GM23338 (cell line): ENCODE results near the gene PLBD1. TPM values are rescaled to one million over a fixed set of nuclear protein-coding genes. Genes with fewer than 3 reads are reported as not detected.

Experiments
- ATAC-seq: fragments of 200-7000 bp; cut with Tn5 transposase; 3 replicates; pipeline ENCODE4 v1.9.1; 2020
- DNase-seq: peaks from one replicate; pipeline ENCODE4 v3.0.0-alpha.2; 2015; ENCODE audit warnings: low spot score
- H2AFZ ChIP-seq: fragments of 200-600 bp; sonication (generic); 2 replicates; pipeline ENCODE4 v1.8.0; 2016; ENCODE audit warnings: antibody characterized with exemption, mild to moderate bottlenecking, moderate library complexity
- H3F3A ChIP-seq: fragments of 200-600 bp; sonication (generic); replicated peaks from 2 replicates; pipeline ENCODE4 v1.8.0; 2017; ENCODE audit warnings: antibody characterized with exemption, mixed run types, low read depth
- H3K27ac ChIP-seq: fragments of 200-600 bp; sonication (generic); 2 replicates; pipeline ENCODE4 v1.6.1; 2016; ENCODE audit warnings: low read depth
- H3K27me3 ChIP-seq: fragments of 200-600 bp; sonication (generic); 2 replicates; pipeline ENCODE4 v1.8.0; 2016; ENCODE audit warnings: mild to moderate bottlenecking, mixed run types, moderate library complexity; ENCODE audit not compliant: insufficient read depth
- H3K36me3 ChIP-seq: fragments of 200-600 bp; sonication (generic); 2 replicates; pipeline ENCODE4 v1.8.0; 2016; ENCODE audit warnings: mild to moderate bottlenecking; ENCODE audit not compliant: insufficient read depth
- H3K4me1 ChIP-seq: fragments of 200-600 bp; sonication (generic); 2 replicates; pipeline ENCODE4 v1.8.0; 2016; ENCODE audit warnings: mild to moderate bottlenecking, moderate library complexity; ENCODE audit not compliant: insufficient read depth
- H3K4me2 ChIP-seq: fragments of 200-600 bp; sonication (generic); 2 replicates; pipeline ENCODE4 v1.7.1; 2017; ENCODE audit warnings: mixed run types
- H3K4me3 ChIP-seq: fragments of 200-600 bp; sonication (generic); 2 replicates; pipeline ENCODE4 v1.6.1; 2016; ENCODE audit warnings: mixed run types
- H3K79me2 ChIP-seq: fragments of 200-600 bp; sonication (generic); replicated peaks from 2 replicates; pipeline ENCODE4 v1.8.0; 2017; ENCODE audit warnings: mild to moderate bottlenecking; ENCODE audit not compliant: insufficient read depth
- H3K9me2 ChIP-seq: fragments of 200-600 bp; sonication (generic); 2 replicates; pipeline ENCODE4 v1.8.0; 2017; ENCODE audit not compliant: insufficient read depth
- H4K20me1 ChIP-seq: fragments of 200-600 bp; sonication (generic); replicated peaks from 2 replicates; pipeline ENCODE4 v1.8.0; 2017; ENCODE audit warnings: mild to moderate bottlenecking; ENCODE audit not compliant: insufficient read depth
- H3K27ac Mint-ChIP-seq: 2 replicates; pipeline ENCODE4 v1.8.0; 2020; ENCODE audit warnings: inconsistent platforms, mild to moderate bottlenecking, moderate library complexity, mixed read lengths
- H3K27me3 Mint-ChIP-seq: 3 replicates; pipeline ENCODE4 v1.8.0; 2022; ENCODE audit warnings: low read depth, mild to moderate bottlenecking, moderate library complexity, mixed read lengths, inconsistent platforms; ENCODE audit not compliant: insufficient read depth, poor library complexity
- H3K36me3 Mint-ChIP-seq: 3 replicates; pipeline ENCODE4 v1.8.0; 2021; ENCODE audit warnings: low read depth, mild to moderate bottlenecking, inconsistent platforms, moderate library complexity, mixed read lengths
- H3K4me1 Mint-ChIP-seq: 3 replicates; pipeline ENCODE4 v1.8.0; 2020; ENCODE audit warnings: mild to moderate bottlenecking, inconsistent platforms, mixed read lengths
- H3K4me3 Mint-ChIP-seq: 3 replicates; pipeline ENCODE4 v1.8.0; 2021; ENCODE audit warnings: moderate library complexity, mild to moderate bottlenecking, inconsistent platforms, mixed read lengths
- H3K9me3 Mint-ChIP-seq: 3 replicates; pipeline ENCODE4 v1.8.0; 2020; ENCODE audit warnings: moderate library complexity, mild to moderate bottlenecking, inconsistent platforms, mixed read lengths
- CREB1 ChIP-seq: fragments of 250-450 bp; sonication (Bioruptor Pico); IDR thresholded peaks from 2 replicates; pipeline ENCODE4 v1.5.0; 2020; ENCODE audit warnings: low read depth, mild to moderate bottlenecking, moderate library complexity
- EZH2 ChIP-seq: fragments of 200-600 bp; sonication (generic); IDR thresholded peaks from one replicate; pipeline ENCODE4 v1.8.0; 2017; ENCODE audit warnings: antibody characterized with exemption, mild to moderate bottlenecking, low read depth; ENCODE audit not compliant: unreplicated experiment
- EZH2phosphoT487 ChIP-seq: fragments of 200-600 bp; sonication (generic); IDR thresholded peaks from one replicate; pipeline ENCODE4 v1.8.1; 2018; ENCODE audit warnings: antibody characterized with exemption; ENCODE audit not compliant: unreplicated experiment
- JUNB ChIP-seq: IDR thresholded peaks from one replicate; pipeline ENCODE4 v1.6.1; 2016; ENCODE audit warnings: antibody characterized with exemption; ENCODE audit not compliant: unreplicated experiment
- NANOG ChIP-seq: IDR thresholded peaks from 2 replicates; pipeline ENCODE4 v1.6.1; 2016; ENCODE audit warnings: antibody characterized with exemption, borderline replicate concordance
- POLR2AphosphoS5 ChIP-seq: IDR thresholded peaks from 2 replicates; pipeline ENCODE4 v1.6.1; 2016; ENCODE audit warnings: antibody characterized with exemption, low read depth
- STAT1 ChIP-seq: IDR thresholded peaks from one replicate; pipeline ENCODE4 v1.6.1; 2016; ENCODE audit warnings: antibody characterized with exemption; ENCODE audit not compliant: unreplicated experiment
- ZNF114 ChIP-seq: fragments of 250-450 bp; sonication (Bioruptor Pico); IDR thresholded peaks from 2 replicates; pipeline ENCODE4 v1.5.0; 2020; ENCODE audit warnings: mild to moderate bottlenecking, moderate library complexity
- ZNF331 ChIP-seq: fragments of 250-450 bp; sonication (Bioruptor Pico); IDR thresholded peaks from 2 replicates; pipeline ENCODE4 v1.5.0; 2020; ENCODE audit warnings: low read depth, mild to moderate bottlenecking, moderate library complexity
- ZNF462 ChIP-seq: fragments of 250-450 bp; sonication (Bioruptor Pico); IDR thresholded peaks from 2 replicates; pipeline ENCODE4 v1.5.0; 2020; ENCODE audit warnings: mild to moderate bottlenecking, moderate library complexity
- polyA plus RNA-seq: library from polyadenylated mRNA; unstranded; fragments of >200 nt; fragmentation: Nextera tagmentation; extraction: Ambion mirVana; gene quantifications from 2 replicates; pipeline ENCODE4 v1.2.1, GENCODE V29; 2016
- total RNA-seq: library from RNA; depleted of rRNA; stranded (reverse); fragments of >200 nt; shearing (Covaris generic); gene quantifications from 2 replicates; pipeline ENCODE4 v1.2.3, GENCODE V29; 2014
- TF ChIP-seq, protein P1 (sequence below): IDR thresholded peaks from one replicate; pipeline ENCODE4 v1.6.1; 2018; ENCODE audit warnings: antibody characterized with exemption; ENCODE audit not compliant: unreplicated experiment
- TF ChIP-seq, protein P2 (sequence below), 2 experiments: fragments of 200-600 bp in 1 of 2; sonication (generic) in 1 of 2; conservative IDR thresholded peaks; 2 replicates each; pipeline versions ENCODE4 v1.5.1 to v1.6.1; 2016 to 2017; ENCODE audit warnings: antibody characterized with exemption in 2 of 2, low read depth in 2 of 2, mild to moderate bottlenecking in 2 of 2, moderate library complexity in 1 of 2
- TF ChIP-seq, protein P3 (sequence below): IDR thresholded peaks from 2 replicates; pipeline ENCODE4 v1.6.1; 2016; ENCODE audit warnings: antibody characterized with exemption

The PLBD1 gene
- total and polyA plus RNA-seq, 2 experiments from 2014 or later = 10.2 to 16.3 TPM

- Histone ChIP-seq H3K27me3 (no peaks in the 10 kb centered on the region), H3F3A (no peaks in the 10 kb centered on the region), H3K79me2 (no peaks in the 10 kb centered on the region), H4K20me1 (no peaks in the 10 kb centered on the region; the same call in 1 of the 2 replicates), H3K4me3 (no peak overlapping the region), H3K4me2 (no peak overlapping the region), H3K27ac (no peak overlapping the region), H3K4me1 (no peaks in the 10 kb centered on the region), H2AFZ (no peak overlapping the region), H3K9me2 (0 out of 2 replicates have a peak, but pooled peaks cover 4% of the 10 kb centered on the region), H3K36me3 (peaks cover 52% of the 10 kb centered on the region)
- TF ChIP-seq ZNF331 (CRISPR knock-in tag) (no peak), EZH2phosphoT487 (no peak), POLR2AphosphoS5 (no peak), CREB1 (CRISPR knock-in tag) (no peak), NANOG (no peak), EZH2 (no peak), STAT1 (no peak), JUNB (no peak), ZNF462 (CRISPR knock-in tag) (no peak), ZNF114 (CRISPR knock-in tag) (no peak)
- TF ChIP-seq, protein P1, sequence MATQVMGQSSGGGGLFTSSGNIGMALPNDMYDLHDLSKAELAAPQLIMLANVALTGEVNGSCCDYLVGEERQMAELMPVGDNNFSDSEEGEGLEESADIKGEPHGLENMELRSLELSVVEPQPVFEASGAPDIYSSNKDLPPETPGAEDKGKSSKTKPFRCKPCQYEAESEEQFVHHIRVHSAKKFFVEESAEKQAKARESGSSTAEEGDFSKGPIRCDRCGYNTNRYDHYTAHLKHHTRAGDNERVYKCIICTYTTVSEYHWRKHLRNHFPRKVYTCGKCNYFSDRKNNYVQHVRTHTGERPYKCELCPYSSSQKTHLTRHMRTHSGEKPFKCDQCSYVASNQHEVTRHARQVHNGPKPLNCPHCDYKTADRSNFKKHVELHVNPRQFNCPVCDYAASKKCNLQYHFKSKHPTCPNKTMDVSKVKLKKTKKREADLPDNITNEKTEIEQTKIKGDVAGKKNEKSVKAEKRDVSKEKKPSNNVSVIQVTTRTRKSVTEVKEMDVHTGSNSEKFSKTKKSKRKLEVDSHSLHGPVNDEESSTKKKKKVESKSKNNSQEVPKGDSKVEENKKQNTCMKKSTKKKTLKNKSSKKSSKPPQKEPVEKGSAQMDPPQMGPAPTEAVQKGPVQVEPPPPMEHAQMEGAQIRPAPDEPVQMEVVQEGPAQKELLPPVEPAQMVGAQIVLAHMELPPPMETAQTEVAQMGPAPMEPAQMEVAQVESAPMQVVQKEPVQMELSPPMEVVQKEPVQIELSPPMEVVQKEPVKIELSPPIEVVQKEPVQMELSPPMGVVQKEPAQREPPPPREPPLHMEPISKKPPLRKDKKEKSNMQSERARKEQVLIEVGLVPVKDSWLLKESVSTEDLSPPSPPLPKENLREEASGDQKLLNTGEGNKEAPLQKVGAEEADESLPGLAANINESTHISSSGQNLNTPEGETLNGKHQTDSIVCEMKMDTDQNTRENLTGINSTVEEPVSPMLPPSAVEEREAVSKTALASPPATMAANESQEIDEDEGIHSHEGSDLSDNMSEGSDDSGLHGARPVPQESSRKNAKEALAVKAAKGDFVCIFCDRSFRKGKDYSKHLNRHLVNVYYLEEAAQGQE = no peak
- TF ChIP-seq, protein P2, sequence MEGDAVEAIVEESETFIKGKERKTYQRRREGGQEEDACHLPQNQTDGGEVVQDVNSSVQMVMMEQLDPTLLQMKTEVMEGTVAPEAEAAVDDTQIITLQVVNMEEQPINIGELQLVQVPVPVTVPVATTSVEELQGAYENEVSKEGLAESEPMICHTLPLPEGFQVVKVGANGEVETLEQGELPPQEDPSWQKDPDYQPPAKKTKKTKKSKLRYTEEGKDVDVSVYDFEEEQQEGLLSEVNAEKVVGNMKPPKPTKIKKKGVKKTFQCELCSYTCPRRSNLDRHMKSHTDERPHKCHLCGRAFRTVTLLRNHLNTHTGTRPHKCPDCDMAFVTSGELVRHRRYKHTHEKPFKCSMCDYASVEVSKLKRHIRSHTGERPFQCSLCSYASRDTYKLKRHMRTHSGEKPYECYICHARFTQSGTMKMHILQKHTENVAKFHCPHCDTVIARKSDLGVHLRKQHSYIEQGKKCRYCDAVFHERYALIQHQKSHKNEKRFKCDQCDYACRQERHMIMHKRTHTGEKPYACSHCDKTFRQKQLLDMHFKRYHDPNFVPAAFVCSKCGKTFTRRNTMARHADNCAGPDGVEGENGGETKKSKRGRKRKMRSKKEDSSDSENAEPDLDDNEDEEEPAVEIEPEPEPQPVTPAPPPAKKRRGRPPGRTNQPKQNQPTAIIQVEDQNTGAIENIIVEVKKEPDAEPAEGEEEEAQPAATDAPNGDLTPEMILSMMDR (conservative IDR thresholded peaks at IDR 0.05; ENCODE audit: low read depth in 2 of 2) = no peak
- TF ChIP-seq, protein P3, sequence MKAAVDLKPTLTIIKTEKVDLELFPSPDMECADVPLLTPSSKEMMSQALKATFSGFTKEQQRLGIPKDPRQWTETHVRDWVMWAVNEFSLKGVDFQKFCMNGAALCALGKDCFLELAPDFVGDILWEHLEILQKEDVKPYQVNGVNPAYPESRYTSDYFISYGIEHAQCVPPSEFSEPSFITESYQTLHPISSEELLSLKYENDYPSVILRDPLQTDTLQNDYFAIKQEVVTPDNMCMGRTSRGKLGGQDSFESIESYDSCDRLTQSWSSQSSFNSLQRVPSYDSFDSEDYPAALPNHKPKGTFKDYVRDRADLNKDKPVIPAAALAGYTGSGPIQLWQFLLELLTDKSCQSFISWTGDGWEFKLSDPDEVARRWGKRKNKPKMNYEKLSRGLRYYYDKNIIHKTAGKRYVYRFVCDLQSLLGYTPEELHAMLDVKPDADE = no peak
- Mint-ChIP-seq H3K4me1 (no peaks in the 10 kb centered on the region), H3K9me3 (no peaks in the 10 kb centered on the region; the same call in 2 of the 3 replicates), H3K4me3 (no peak overlapping the region), H3K27me3 (peaks cover 3% of the 10 kb centered on the region), H3K36me3 (peaks cover 77% of the 10 kb centered on the region), H3K27ac (no peak overlapping the region)
- DNase-seq (no peak), ATAC-seq (no peak)
Observed at GRCh38 chr12:14481201-14481600, 86.5 kb downstream of the PLBD1 start.
